T-helper 9 cell (primary cell): ENCODE results near the gene ARHGEF1.
A peak's percentile ranks its signal among the peaks of the same experiment; 100 is the strongest.
"Not testable (repeated sequence)": the region's sequence is repeated elsewhere in the genome, so short reads cannot be mapped to it uniquely, and the experiment has no call there.

ENCODE experiments used
- DNase-seq: peaks from one replicate; pipeline ENCODE4 v3.0.0-alpha.2; 2020

ARHGEF1 gene

GRCh38 chr19:41933693-41934426, 50.9 kb downstream of the ARHGEF1 start:
- DNase-seq: no peak

- DNase-seq: peak; percentile 73
Observed at GRCh38 chr19:41934849-41935374, 51.9 kb downstream of the ARHGEF1 start.

GRCh38 chr19:41935760-41936415, 52.9 kb downstream of the ARHGEF1 start:
- no peak for DNase-seq

- no peak for DNase-seq
Observed at GRCh38 chr19:41936416-41936850, 53.4 kb downstream of the ARHGEF1 start.

- DNase-seq: no peak
Observed at GRCh38 chr19:41936961-41937360, 54.0 kb downstream of the ARHGEF1 start.

GRCh38 chr19:41937525-41938468, 54.8 kb downstream of the ARHGEF1 start:
- no peak for DNase-seq

GRCh38 chr19:41939209-41939608, 56.2 kb downstream of the ARHGEF1 start:
- not testable (repeated sequence) for DNase-seq

- peak; percentile 49 for DNase-seq
Observed at GRCh38 chr19:41939861-41940730, 57.1 kb downstream of the ARHGEF1 start.

- no peak for DNase-seq
Observed at GRCh38 chr19:41940731-41941409, 57.9 kb downstream of the ARHGEF1 start.

- DNase-seq: no peak
Observed at GRCh38 chr19:41941410-41942202, 58.6 kb downstream of the ARHGEF1 start.

GRCh38 chr19:41944336-41944735, 61.4 kb downstream of the ARHGEF1 start:
- DNase-seq: no peak

- DNase-seq: peak; percentile 81
Observed at GRCh38 chr19:41945135-41945766, 62.3 kb downstream of the ARHGEF1 start.

- no peak for DNase-seq
Observed at GRCh38 chr19:41947091-41947490, 64.1 kb downstream of the ARHGEF1 start.

GRCh38 chr19:41951686-41952172, 68.7 kb downstream of the ARHGEF1 start:
- DNase-seq: peak; percentile 94

- no peak for DNase-seq
Observed at GRCh38 chr19:41955521-41955920, 72.5 kb downstream of the ARHGEF1 start.

GRCh38 chr19:41956621-41957020, 73.6 kb downstream of the ARHGEF1 start:
- no peak for DNase-seq
